GM12875 (cell line): ENCODE data around the gene OXT.
"Not testable (repeated sequence)": the region's sequence is repeated elsewhere in the genome, so short reads cannot be mapped to it uniquely, and the experiment has no call there.

Experiments
- H3K4me3 ChIP-seq: one replicate; pipeline ENCODE4 v1.5.1; 2011; ENCODE audit warnings: low read depth, low read length, control low read depth
- CTCF ChIP-seq: IDR thresholded peaks from 2 replicates; pipeline ENCODE4 v1.5.1; 2011; ENCODE audit warnings: low read depth, mild to moderate bottlenecking, control low read depth, inconsistent platforms, low read length, moderate library complexity, borderline replicate concordance; ENCODE audit not compliant: insufficient read depth

OXT gene

GRCh38 chr20:3074812-3075211 lies 3.4 kb downstream of the OXT start:
- no peak for TF ChIP-seq CTCF
- H3K4me3 ChIP-seq = no peak overlapping the region

GRCh38 chr20:3075315-3075714 lies 3.9 kb downstream of the OXT start:
- not testable (repeated sequence) for H3K4me3 ChIP-seq

GRCh38 chr20:3077618-3078134 lies 6.3 kb downstream of the OXT start:
- TF ChIP-seq CTCF = no peak

GRCh38 chr20:3080939-3081388 lies 9.5 kb downstream of the OXT start:
- no peak overlapping the region for H3K4me3 ChIP-seq
- TF ChIP-seq CTCF = no peak

More at GRCh38 chr20:3077618-3078134, 6.3 kb downstream of the OXT start:
- no peak overlapping the region for H3K4me3 ChIP-seq

- TF ChIP-seq CTCF = no peak
- no peak overlapping the region for H3K4me3 ChIP-seq
These were observed 10.2 kb downstream of the OXT start for GRCh38 chr20:3081641-3082040.

- H3K4me3 ChIP-seq = no peak overlapping the region
- no peak for TF ChIP-seq CTCF
These were observed 11.0 kb downstream of the OXT start for GRCh38 chr20:3082306-3082951.

- no peak for TF ChIP-seq CTCF
- no peak overlapping the region for H3K4me3 ChIP-seq
These were observed 11.8 kb downstream of the OXT start for GRCh38 chr20:3082955-3083952.
